Loucy (cell line): ENCODE measurements around the gene RFX3.
A peak's percentile ranks its signal among the peaks of the same experiment; 100 is the strongest.

ENCODE experiments used
- H2AFZ ChIP-seq: fragments of 200-600 bp; sonication (generic); 2 replicates; pipeline ENCODE4 v1.6.0; 2016; ENCODE audit warnings: antibody characterized with exemption, mild to moderate bottlenecking, low read length, moderate library complexity
- H3F3A ChIP-seq: fragments of 200-600 bp; 2 replicates; pipeline ENCODE4 v1.6.0; 2016; ENCODE audit warnings: antibody characterized with exemption, low read depth, mild to moderate bottlenecking
- H3K27me3 ChIP-seq: fragments of 200-600 bp; sonication (generic); 2 replicates; pipeline ENCODE4 v1.6.1; 2014; ENCODE audit warnings: low read length, mild to moderate bottlenecking; ENCODE audit not compliant: insufficient read depth, poor library complexity, severe bottlenecking
- H3K36me3 ChIP-seq: fragments of 200-600 bp; sonication (generic); 2 replicates; pipeline ENCODE4 v1.6.1; 2016; ENCODE audit warnings: low read length; ENCODE audit not compliant: insufficient read depth
- H3K4me1 ChIP-seq: fragments of 200-600 bp; sonication (generic); 2 replicates; pipeline ENCODE4 v1.5.1; 2014; ENCODE audit warnings: low read length, mild to moderate bottlenecking; ENCODE audit not compliant: insufficient read depth, poor library complexity, severe bottlenecking
- H3K4me2 ChIP-seq: fragments of 200-600 bp; sonication (generic); 2 replicates; pipeline ENCODE4 v1.6.0; 2014; ENCODE audit warnings: antibody characterized with exemption, low read length, low read depth, mild to moderate bottlenecking; ENCODE audit not compliant: poor library complexity, severe bottlenecking
- H3K4me3 ChIP-seq: fragments of 200-600 bp; sonication (generic); 2 replicates; pipeline ENCODE4 v1.5.1; 2014; ENCODE audit warnings: low read length, mild to moderate bottlenecking, mixed read lengths; ENCODE audit not compliant: poor library complexity, severe bottlenecking
- H3K79me2 ChIP-seq: fragments of 200-600 bp; sonication (generic); 2 replicates; pipeline ENCODE4 v1.6.1; 2014; ENCODE audit warnings: low read length; ENCODE audit not compliant: insufficient read depth
- H3K9ac ChIP-seq: fragments of 200-600 bp; sonication (generic); 2 replicates; pipeline ENCODE4 v1.6.0; 2014; ENCODE audit warnings: mild to moderate bottlenecking, low read depth, low read length, moderate library complexity; ENCODE audit not compliant: poor library complexity, severe bottlenecking
- H3K9me2 ChIP-seq: fragments of 200-600 bp; sonication (generic); replicated peaks from 2 replicates; pipeline ENCODE4 v1.6.1; 2016; ENCODE audit warnings: low read depth, low read length, mixed read lengths
- H3K9me3 ChIP-seq: fragments of 200-600 bp; sonication (generic); 2 replicates; pipeline ENCODE4 v1.6.1; 2014; ENCODE audit warnings: mild to moderate bottlenecking, antibody characterized with exemption, low read length, low read depth; ENCODE audit not compliant: insufficient read depth
- H4K20me1 ChIP-seq: fragments of 200-600 bp; sonication (generic); 2 replicates; pipeline ENCODE4 v1.6.0; 2014; ENCODE audit warnings: antibody characterized with exemption, low read length, mild to moderate bottlenecking; ENCODE audit not compliant: insufficient read depth, poor library complexity, severe bottlenecking
- EZH2phosphoT487 ChIP-seq: fragments of 200-600 bp; IDR thresholded peaks from 2 replicates; pipeline ENCODE4 v1.6.1; 2018; ENCODE audit warnings: antibody characterized with exemption, mild to moderate bottlenecking, moderate library complexity, borderline replicate concordance
- TF ChIP-seq, protein P1 (sequence below): fragments of 200-600 bp; sonication (generic); conservative IDR thresholded peaks from 2 replicates; pipeline ENCODE4 v1.5.1; 2014; ENCODE audit warnings: mild to moderate bottlenecking, antibody characterized with exemption, low read length

Gene RFX3

DNA sequence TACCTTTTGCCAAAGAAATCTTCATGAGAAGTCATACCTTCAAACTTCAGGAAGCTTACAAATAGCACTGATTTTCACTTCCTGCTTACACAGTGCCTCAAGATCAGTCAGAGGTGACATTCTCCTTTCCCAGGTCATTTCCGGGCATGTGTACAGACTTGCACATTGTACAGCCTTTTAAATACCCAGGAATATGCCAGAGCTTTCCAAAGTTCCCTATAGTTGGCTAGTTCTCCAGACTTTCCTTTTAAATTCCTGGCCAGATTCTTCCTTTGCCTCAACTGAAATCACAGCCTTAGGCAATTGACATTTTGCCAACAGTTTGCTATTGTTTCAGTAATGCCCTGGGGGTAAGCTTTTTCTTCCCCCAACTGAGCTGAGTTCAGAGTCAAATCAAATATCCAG lies 47.2 kb downstream of the RFX3 start:
- TF ChIP-seq, protein P1, sequence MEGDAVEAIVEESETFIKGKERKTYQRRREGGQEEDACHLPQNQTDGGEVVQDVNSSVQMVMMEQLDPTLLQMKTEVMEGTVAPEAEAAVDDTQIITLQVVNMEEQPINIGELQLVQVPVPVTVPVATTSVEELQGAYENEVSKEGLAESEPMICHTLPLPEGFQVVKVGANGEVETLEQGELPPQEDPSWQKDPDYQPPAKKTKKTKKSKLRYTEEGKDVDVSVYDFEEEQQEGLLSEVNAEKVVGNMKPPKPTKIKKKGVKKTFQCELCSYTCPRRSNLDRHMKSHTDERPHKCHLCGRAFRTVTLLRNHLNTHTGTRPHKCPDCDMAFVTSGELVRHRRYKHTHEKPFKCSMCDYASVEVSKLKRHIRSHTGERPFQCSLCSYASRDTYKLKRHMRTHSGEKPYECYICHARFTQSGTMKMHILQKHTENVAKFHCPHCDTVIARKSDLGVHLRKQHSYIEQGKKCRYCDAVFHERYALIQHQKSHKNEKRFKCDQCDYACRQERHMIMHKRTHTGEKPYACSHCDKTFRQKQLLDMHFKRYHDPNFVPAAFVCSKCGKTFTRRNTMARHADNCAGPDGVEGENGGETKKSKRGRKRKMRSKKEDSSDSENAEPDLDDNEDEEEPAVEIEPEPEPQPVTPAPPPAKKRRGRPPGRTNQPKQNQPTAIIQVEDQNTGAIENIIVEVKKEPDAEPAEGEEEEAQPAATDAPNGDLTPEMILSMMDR, result no peak
- no peak for TF ChIP-seq EZH2phosphoT487
- no peaks in the 10 kb centered on the region for H3K79me2 ChIP-seq
- H2AFZ ChIP-seq, result no peak overlapping the region
- peaks cover 3% of the 10 kb centered on the region; the same call in 1 of the 2 replicates for H3K9me3 ChIP-seq
- H3K4me2 ChIP-seq, result no peak overlapping the region
- no peaks in the 10 kb centered on the region for H3F3A ChIP-seq
- H3K4me1 ChIP-seq, result peaks cover 13% of the 10 kb centered on the region
- no peaks in the 10 kb centered on the region for H4K20me1 ChIP-seq
- no peaks in the 10 kb centered on the region for H3K9me2 ChIP-seq
- H3K4me3 ChIP-seq, result no peak overlapping the region
- no peak overlapping the region for H3K9ac ChIP-seq
- no peaks in the 10 kb centered on the region for H3K27me3 ChIP-seq
- no peaks in the 10 kb centered on the region for H3K36me3 ChIP-seq

DNA sequence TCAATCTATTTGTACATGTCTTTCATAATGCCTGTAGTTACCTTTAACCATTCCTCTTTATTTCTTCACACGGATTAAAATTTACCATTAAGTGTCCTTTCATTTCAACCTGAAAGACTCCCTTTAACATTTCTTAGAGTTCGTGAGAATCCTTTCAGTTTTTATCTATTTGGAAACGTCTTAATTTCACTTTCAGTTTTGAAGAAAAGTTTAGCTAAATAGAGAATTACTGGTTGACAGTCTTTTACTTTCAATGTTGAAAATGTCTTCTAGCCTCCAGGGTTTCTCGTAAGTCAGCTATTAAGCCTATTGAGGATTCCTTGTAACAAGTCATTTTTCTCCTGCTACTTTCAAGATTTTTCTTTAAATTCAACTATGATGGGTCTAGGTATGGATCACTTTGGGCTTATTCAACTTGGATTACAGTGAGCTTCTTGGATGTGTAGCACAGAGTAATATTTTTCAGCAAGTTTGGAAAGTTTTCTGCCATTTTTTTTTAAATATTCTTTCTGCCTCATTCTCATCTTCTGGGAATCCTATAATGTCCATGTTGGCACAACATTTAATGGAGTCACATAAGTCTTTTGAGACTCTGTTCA lies 48.5 kb downstream of the RFX3 start:
- H3K9ac ChIP-seq, result no peak overlapping the region
- no peaks in the 10 kb centered on the region for H3K79me2 ChIP-seq
- H3K4me3 ChIP-seq, result peak overlapping the region; percentile 33
- H3K4me1 ChIP-seq, result peaks cover 23% of the 10 kb centered on the region
- peak overlapping the region; percentile 21 for H3K4me2 ChIP-seq
- H4K20me1 ChIP-seq, result no peaks in the 10 kb centered on the region
- TF ChIP-seq EZH2phosphoT487, result no peak
- TF ChIP-seq, protein P1, result no peak
- peaks cover 3% of the 10 kb centered on the region; the same call in 1 of the 2 replicates for H3K9me3 ChIP-seq
- no peaks in the 10 kb centered on the region for H3F3A ChIP-seq
- no peaks in the 10 kb centered on the region for H3K9me2 ChIP-seq
- H2AFZ ChIP-seq, result no peak overlapping the region
- H3K36me3 ChIP-seq, result no peaks in the 10 kb centered on the region
- H3K27me3 ChIP-seq, result no peaks in the 10 kb centered on the region

DNA sequence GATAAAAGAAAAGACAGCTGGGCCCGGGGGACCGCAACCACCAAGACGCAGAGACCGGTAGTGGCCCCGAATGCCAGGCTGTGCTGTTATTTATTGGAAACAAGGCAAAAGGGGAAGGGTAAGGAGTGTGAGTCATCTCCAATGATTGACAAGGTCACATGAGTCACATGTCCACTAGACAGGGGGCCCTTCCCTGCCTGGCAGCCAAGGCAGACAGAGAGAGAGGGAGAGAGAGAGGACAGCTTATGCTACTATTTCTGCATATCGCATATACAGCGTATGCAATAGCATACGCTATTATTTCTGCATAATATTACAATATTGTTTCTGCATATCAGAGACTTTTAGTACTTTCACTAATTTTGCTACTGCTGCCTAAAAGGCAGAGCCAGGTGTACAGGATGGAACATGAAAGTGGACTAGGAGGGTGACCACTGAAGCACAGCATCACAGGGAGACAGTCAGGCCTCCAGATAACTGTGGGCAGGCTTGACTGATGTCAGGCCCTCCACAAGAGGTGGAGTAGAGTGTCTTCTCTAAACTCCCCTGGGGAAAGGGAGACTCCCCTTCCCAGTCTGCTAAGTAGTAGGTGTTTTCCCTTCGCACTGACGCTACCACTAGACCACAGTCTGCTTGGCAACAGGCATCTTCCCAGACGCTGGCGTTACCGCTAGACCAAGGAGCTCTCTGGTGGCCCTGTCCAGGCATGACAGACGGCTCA lies 50.3 kb downstream of the RFX3 start:
- Histone ChIP-seq H3K36me3 (no peaks in the 10 kb centered on the region), H4K20me1 (no peaks in the 10 kb centered on the region), H3K4me1 (peaks cover 23% of the 10 kb centered on the region), H3K27me3 (no peaks in the 10 kb centered on the region), H2AFZ (no peak overlapping the region), H3K4me2 (no peak overlapping the region), H3K79me2 (no peaks in the 10 kb centered on the region), H3K4me3 (no peak overlapping the region), H3F3A (no peaks in the 10 kb centered on the region), H3K9me2 (no peaks in the 10 kb centered on the region), H3K9me3 (peaks cover 3% of the 10 kb centered on the region; the same call in 1 of the 2 replicates), H3K9ac (no peak overlapping the region)
- no peak for TF ChIP-seq EZH2phosphoT487
- TF ChIP-seq, protein P1, result no peak
